ENCODE measurements around the gene TBX1.

Gene TBX1

DNA sequence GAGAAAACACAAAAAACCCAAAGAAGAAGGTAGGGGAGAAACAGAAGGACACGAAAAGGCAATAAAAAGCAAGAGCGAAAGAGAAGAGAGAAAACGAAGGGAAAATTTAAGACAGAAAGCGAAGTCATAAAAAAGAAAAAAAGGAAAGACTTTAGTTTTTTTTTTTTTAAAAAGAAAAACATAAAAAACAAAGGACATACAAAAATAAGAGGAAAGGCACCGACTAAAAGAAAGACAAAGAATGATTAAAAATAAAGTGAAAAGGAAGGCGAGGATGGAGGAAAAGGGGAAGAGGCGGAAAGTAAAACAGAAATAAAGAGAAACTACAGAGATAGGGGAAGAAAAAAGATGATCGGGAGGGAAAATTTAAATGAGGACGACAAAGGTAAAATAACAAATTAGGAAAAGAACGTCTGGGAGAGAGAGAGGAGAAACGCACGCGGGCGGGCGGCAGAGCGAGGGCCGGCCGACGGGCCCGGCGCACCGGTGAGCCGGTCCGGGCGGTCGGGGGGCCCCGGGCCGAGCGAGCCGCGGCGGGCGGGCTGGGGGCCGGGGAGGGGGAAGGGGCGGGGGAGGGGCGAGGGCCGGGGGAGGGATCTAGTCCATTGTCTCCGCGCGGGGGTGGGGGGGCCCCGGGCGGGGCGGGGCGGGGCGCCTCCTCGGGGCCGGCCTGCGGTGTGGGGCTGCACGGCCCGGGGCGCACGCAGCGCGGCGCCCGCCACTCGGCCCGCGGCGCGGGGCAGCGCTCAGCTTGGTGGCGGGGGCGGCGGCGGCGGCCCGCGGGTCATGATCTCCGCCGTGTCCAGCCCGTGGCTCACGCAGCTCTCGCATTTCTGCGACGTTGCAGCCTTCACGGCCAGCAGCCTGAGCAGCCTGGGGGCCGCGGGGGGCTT, at the start of gene TBX1:
TBX1 (plus strand) TSS at position 721 of the 893 bp plus-strand sequence; CDS start at position 787, 66 bp downstream.
- no peak for DNase-seq

DNA sequence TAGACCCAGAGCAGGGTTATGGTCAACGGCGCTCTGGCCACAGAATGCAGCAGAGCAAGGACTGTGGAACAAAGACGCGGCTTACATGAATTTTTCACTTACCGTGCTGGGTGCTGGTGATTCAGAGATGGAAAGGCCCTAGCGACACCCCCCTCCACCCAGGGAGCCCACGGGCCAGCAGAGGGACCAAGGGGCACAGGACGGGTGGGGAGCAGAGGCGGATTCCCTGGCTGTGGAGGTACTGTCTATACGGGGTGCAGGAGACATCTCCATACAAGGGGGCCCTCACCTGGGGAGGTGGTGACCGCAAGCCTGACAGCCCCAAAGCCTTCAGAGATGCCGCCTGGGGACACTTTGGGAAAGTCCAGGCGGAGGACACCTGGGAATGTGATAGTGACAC, 47.3 kb upstream of the TBX1 start:
- DNase-seq, result no peak

DNA sequence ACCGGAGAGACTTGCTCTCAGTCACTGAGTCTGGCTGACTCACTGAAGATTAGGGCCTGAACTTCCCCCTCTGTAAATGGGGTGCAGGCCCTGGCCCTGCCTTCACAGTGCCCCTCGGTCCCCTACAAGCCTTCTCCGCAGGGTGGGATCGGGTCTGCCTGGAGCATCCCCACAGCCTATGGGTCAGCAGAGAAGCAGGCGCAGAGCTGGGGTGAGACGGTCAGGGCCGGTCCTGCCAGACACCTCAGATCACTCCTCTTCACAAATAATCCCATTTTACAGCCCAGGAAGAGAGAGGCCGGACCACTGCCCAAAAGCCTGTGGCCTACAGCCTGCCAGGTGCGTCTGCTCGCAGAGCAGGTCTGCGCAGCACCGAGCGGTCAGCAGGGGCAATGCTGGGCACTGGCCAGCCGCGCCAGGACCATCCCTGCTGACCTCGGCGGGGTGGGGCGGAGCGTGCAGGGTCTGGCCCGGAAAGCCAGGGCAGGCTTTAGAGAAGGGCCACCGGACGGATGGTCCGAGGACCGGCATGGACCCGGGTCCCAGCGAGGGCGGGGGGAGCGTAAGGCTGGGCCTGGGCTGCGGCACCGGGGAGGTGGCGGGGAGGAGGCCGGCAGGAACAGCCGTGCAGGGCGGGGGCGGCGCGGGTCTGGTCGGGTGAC, 46.8 kb upstream of the TBX1 start:
- no peak for DNase-seq

DNA sequence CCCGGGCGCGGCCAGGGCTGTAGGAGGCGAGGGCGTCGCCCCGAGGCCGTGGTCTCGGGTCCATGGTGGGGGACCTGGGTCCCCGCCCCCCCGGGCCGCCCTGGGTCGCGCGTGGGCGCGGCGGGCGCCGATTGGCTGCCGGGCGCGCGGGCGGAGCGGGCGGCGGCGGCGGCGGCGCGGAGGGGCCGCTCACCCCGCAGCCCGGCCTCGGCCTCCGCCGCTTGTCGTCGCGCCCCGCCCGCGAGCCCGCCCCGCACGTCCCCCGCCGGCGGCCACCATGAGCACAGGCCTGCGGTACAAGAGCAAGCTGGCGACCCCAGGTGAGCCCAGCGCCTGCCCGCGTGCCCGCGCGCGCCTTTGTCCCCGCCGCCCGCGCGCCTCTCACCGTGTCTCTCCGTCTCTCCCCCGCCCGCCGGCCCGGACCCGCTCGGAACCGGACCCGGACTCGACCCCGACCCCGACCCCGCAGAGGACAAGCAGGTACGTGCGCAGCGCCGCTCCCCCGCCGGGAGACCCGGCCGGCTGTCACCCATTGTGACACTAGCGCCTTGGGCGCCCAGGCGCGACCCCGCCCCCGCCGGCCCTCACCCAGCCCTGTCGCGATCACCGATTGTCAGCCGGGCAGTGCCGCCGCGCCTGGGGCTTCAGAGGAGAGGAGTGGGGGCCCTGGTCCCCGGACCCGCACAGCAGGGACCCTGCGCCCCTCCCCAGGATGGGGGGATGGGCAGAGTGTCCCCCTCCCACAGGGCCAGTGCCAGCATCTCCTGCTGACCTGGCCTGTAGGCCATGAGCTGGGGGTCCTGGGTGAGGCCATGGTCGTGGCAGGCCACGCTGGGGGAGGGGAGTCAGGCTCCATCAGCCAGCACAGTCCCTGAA, 46.0 kb upstream of the TBX1 start, which contains the start of gene SEPTIN5:
SEPTIN5 (plus strand) TSS at position 192 of the 876 bp plus-strand sequence; CDS start at position 278, 86 bp downstream.
- no peak for DNase-seq

DNA sequence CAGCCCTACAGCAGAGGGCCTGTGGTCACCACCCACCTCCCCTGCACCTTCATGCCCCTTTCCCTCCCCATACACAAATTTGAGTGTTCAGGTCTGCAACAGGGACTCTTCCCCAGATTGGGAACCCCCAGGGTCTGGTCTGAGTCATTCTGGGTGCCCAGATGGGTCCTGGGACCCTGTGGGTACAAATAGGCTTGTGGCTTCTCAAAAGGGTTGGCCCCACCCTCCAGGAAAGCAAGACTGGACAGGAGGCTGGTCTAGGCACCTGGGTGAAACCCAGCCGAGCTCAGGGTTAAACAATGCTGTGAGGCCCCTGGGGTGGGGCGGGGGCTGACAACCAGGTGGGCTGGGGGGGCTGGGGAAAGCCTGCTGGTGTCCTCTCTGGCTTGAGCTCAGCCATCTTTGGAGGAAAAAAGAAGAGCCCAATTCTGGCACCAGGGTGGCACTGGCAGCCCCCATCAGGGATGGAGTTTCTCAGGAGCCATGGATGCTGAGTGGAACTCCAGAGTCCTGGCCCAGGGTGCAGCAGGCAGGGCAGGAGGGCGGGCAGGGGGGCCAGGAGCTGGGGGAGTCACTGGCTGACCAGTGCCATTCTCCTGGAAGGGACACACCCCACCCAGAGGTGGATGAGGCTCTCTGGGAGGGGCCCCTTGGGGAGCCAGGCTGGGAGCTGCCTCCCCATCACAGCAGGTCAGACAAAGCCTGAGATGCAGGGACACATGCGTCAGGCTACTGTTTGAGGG, 45.2 kb upstream of the TBX1 start:
- no peak for DNase-seq

DNA sequence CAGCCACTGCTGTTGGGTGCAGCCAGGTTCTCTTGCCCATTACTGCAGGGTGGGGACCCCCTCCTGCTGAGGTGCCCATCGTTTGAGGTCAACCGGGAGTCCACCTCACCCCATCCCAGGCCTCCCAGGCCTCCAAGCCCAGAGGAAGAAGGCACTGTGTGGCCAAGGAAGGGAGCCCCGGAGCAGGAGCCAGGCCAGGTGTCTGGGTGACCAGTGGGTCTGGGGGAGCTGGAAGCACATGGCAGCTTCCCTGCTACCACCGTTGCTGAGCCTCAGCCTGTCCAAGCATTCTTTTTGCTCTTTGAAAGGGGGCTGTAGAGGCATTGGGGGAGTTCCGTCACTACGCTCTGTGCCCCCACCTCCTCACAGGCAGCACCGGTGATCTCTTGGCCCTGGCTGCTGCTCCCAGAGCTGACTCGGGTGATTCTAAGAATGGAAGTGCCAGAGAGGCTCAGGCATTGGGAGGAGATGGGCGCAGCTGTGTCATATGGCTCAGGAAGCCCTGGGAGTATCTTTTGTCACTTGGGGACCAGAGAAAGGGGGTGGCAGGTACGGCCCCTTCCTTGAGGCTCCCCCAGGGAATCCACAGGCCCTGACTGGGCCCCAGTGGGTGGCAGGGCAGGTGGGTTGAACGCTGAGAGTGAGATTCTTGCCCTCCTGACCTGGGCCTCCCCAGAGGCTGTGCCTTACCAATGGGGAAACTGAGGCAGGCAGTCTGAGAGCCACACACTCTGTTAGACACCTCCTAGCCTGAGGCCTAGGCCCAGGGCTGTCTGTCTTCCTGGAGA, 44.3 kb upstream of the TBX1 start:
- DNase-seq, result no peak

DNA sequence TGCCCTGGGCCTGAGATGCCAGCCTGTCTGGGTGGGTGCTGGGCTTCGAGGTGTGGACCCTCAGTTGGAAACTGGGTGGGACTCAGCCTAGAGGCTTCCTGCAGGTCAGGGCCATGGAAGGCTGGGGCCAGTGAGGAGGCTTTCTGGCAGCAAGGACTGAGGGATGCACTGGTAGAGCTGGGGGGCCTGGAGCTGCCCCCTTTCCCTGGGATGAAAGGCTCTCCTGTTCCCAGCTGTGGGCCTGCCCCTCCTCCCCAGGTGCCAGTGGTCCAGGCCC, 43.8 kb upstream of the TBX1 start:
- DNase-seq, result no peak

DNA sequence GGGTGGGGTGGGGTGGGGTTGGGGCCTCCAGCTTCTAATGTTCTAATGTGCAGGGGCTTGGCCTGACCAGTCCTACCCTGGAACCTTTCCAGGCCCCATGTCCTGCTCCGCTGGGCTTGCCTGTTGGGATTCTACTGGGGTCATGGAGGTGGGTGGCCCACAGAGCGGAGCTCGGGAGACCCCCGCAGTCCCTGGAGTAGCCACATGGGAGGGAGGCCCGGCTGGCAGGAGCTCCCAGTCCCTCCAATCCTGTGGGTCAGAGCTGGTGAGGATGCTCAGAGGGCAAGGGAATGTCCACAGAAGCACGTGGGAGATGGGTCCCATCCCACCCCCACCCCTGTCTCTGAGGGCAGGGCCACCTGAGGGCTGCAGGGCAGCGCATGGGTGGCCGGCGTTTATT, 43.4 kb upstream of the TBX1 start:
- no peak for DNase-seq

DNA sequence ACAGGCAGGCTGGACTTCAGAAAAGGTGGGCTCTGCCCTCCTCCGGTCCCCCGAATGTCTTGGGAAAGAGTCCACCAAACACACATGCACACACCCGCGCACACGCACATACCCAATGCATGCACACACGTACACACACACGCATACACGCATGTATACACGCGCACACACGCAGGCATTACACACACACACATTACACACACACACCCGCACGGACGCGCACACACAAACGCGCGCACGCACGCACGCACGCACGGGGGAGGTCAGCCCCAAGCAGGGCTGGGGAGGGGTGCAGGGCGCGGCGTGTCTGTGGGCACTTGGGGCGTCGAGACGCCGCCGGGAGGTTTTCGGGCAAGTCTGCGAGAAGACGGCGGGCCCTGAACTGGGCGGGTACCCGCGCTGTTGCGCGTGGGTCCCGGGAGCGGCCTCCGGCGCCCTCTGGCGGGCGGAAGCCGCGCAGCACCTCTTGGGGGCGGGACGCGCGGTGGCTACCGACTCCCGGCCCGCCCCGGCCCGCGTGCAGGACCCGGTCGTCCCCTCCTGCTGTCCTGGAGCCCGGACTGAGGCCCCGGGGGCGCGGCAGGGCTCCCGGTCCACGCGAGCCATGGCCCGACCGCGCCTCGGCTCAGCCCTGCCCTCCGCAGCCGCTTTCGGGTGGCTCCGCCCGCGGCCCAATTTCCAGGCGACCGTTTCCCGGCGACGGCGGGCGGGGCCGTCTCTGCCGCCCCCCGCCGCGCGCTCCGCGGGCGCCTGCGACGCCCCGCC, 42.7 kb upstream of the TBX1 start:
- DNase-seq, result peak; percentile 74

DNA sequence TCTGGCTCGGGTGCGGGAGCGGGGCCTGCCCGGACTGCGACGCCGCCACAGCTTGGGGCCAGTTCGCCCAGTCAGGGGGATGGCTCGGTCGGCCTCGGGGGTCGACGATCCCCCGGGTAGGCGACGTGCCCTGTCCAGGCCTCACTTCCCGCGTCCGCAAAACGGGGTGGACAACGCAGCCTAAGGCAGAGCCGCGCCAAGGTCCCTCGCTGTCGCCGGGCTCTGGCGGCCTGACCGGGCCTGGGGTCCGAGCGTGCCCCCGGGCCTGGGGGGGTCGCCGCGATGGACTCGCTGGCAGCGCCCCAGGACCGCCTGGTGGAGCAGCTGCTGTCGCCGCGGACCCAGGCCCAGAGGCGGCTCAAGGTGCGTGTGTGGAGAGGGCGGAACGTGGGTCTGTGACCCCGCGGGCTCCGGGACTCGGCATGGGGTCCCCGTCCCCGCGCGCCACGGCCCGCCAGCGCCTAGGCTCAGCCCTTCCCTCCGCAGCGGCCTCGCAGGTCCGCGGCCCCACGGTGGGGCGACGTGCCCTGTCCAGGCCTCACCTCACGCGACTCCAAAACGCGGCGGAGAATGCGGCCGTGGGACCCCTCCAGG, 42.0 kb upstream of the TBX1 start:
- DNase-seq, result no peak

DNA sequence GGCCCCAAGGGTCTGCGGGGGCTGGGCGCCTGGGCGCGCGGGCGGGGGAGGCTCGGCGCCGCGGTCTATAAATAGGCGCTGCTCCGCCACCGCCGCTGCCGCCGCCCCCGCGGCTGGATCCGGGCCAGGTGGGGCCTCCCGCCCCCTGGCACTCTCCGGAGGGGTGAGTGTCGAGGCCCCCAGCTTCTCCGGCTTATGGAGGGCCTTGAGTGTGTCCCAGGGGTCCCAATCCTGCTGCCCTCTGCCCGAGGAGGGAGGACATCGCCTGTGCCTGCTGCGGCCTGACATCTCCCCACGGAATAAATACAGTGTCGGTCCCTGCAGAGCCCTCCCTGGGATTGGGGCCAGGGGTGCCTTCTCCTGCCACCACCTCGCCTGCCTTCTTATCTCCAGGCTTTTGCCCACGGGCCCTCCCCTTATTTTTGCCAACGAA, 41.5 kb upstream of the TBX1 start:
- no peak for DNase-seq

DNA sequence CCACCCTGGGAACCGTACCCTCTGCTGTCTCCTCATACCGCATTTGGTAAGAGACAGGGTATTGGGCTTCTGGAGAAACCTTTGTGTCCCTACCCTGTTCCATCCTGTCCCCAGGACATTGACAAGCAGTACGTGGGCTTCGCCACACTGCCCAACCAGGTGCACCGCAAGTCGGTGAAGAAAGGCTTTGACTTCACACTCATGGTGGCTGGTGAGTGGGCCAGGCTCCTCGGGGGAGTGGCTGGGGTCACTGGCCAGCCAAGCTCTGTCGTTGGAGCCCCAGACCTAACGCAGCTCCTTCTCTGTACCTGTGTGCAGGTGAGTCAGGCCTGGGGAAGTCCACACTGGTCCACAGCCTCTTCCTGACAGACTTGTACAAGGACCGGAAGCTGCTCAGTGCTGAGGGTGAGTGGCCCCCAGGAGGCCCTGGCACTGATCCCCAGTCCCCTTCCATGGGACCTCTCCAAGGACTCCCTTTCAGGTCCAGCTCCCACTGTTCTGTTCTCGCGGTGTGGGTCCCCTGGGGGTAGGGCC, 41.0 kb upstream of the TBX1 start:
- DNase-seq, result no peak

DNA sequence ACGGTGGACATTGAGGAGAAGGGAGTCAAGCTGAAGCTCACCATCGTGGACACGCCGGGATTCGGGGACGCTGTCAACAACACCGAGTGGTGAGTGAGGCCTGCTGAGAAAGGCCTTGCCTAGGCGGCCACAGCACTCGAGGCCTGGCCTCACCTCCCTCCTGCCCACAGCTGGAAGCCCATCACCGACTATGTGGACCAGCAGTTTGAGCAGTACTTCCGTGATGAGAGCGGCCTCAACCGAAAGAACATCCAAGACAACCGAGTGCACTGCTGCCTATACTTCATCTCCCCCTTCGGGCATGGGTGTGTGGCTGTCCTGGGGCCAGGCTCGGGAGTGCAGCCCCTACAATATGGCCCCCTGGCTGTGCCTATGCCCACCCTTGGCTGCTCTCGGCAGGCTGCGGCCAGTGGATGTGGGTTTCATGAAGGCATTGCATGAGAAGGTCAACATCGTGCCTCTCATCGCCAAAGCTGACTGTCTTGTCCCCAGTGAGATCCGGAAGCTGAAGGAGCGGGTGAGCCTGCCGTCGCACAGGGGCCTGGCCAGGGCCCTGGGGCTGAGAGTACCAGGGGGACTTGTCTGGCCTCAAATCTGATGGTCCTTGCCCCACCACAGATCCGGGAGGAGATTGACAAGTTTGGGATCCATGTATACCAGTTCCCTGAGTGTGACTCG, 40.3 kb upstream of the TBX1 start:
- no peak for DNase-seq

DNA sequence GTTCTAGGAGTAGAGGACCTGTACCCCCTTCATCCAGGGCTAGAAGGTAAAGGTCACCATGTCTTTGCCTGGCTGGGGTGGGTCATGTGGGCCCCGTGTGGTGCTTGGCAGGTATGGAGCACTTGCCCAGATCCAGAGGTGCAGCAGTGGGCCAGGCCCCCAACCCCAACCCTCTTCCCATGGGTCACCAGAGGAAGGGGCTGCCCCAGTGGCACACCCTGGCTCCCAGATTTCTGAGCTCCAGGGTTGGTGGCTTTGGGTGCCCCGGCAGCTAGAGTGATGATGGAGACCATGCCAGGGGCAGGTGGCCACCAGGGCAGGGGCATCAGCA, 39.6 kb upstream of the TBX1 start:
- no peak for DNase-seq

DNA sequence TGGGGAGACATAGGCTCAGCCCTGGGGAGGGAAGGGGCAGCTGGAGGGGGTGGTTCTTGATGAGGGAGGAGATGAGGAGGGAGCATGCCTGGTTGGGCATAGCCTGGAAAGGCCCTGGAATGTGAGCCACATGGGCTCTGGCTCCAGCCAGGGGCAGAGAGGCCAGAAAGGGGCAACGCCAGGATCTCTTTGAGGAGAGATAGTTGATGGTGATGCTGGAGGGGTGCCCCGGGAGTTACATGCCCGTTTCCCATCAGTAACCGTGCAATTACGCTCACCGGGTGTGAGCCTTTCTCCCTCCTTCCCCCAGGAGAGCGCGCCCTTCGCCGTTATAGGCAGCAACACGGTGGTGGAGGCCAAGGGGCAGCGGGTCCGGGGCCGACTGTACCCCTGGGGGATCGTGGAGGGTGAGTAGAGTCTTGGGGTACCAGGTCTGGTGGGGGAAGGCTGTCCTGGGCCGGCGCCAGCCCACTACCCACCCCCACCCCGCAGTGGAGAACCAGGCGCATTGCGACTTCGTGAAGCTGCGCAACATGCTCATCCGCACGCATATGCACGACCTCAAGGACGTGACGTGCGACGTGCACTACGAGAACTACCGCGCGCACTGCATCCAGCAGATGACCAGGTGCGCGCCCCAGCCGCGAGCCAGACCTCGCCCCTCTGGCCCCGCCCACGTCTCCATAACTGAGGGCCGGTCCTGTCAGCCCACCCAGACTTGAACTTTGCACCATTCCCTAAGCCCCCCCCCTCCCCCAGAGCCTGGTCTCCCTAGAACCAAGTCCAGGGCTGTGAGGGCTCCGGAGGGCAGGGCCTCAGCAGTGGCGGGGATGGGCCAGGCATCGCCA, 39.0 kb upstream of the TBX1 start:
- no peak for DNase-seq

DNA sequence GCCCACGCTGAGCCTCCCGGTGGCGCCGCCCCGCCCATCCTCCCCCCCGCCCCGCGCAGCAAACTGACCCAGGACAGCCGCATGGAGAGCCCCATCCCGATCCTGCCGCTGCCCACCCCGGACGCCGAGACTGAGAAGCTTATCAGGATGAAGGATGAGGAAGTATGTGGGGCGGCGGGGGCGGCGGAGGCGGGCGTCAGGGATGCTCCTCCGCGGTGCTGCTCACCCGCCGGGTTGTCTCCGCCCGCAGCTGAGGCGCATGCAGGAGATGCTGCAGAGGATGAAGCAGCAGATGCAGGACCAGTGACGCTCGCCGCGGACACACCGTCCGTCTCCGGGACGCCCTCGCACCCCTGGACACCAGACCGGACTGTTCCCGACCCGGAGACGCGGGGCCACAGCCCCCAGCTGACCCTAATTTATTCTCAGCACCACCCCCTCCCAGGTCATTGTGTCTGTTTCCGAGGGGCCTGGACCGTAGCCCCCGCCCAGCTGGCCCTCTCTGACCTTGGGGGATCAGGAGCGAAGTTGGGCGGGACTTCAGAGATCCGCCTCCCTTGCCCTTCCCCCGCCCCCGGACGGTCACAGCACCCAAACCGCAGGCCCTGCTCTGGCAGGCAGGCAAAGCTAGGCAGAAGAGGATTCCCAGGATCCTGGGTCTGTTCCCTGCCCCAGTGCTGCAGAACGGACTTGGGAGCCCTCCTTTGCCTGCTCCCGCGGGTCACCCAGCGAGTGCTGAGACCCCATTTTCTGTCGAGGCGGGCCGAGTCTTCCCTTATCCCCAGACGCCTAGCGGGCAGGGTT, 38.2 kb upstream of the TBX1 start:
- DNase-seq, result no peak

DNA sequence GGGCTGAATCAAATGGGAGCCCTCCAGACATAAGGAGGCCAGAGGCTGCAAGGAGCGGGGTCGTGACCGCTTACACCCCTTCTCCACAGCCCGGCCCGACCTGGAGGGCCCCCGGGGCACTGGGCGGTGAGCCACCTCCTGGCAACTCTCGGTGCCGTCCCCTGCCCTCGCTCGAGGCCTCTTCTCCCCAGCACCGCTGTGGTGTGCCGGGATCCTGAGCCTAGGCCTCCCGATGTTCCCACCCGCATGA, 37.7 kb upstream of the TBX1 start:
- DNase-seq, result no peak

DNA sequence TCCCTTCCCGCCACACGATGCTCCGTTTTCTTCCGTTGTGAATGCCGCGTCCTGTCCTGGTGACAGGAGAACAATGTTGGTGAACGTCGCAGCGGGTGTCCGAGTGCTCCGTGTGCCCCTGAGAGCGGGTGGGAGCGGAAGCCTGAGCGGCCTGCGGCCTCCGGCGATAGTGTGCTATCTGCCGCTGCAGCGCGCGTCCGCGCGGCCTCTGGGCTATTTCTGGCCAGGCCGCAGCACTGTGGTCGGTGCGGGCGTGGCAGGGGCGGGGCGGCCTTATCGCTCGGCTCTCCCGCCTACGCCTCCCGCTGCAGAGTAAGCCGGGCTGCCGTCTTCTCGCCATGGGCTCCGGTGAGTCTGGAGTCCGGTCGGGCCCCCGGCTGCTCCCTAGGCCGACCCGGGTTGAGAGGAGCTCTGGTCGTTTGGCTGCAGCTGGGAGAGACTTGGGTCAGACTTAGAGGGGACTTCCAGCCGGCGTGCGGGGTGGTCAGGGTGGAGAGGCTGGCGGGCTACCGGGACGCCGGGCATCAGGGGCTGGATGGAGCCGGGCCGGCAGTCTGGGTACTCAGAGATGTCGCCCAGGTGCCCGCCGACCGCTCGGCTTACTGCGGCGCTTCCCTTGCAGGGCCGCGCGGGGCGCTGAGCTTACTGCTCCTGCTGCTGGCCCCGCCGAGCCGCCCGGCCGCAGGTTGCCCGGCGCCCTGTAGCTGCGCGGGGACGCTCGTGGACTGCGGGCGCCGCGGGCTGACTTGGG, 37.2 kb upstream of the TBX1 start, which contains the start of gene GP1BB:
GP1BB (plus strand) TSS at position 308 of the 751 bp plus-strand sequence; CDS start at position 339, 31 bp downstream.
- no peak for DNase-seq

All from activated effector memory CD4-positive, alpha-beta T cell treated with Interleukin-2 at 50 U/mL for 16 hours (primary cell).